Tibial nerve (tissue), 4 donors: ENCODE data around the gene ABCG1.

Source experiments
- EP300 ChIP-seq, 2 donors: sonication (generic); formaldehyde crosslinking; IDR thresholded peaks; one replicate each; pipeline ENCODE4 v1.6.1; 2017; ENCODE audit warnings: antibody characterized with exemption in 2 of 2, mild to moderate bottlenecking in 1 of 2
- TF ChIP-seq, protein P1 (sequence below), 5 experiments: fragments of 200-600 bp in 3 of 5; fragments of 450-650 bp in 2 of 5; sonication (generic) in 3 of 5; IDR thresholded peaks; one replicate each; pipeline ENCODE4 v1.5.1; 2016 to 2019; ENCODE audit warnings: antibody characterized with exemption in 5 of 5, mild to moderate bottlenecking in 3 of 5, moderate library complexity in 2 of 5

- no peak for TF ChIP-seq EP300 (IDR thresholded peaks at IDR 0.05)
- TF ChIP-seq, protein P1, sequence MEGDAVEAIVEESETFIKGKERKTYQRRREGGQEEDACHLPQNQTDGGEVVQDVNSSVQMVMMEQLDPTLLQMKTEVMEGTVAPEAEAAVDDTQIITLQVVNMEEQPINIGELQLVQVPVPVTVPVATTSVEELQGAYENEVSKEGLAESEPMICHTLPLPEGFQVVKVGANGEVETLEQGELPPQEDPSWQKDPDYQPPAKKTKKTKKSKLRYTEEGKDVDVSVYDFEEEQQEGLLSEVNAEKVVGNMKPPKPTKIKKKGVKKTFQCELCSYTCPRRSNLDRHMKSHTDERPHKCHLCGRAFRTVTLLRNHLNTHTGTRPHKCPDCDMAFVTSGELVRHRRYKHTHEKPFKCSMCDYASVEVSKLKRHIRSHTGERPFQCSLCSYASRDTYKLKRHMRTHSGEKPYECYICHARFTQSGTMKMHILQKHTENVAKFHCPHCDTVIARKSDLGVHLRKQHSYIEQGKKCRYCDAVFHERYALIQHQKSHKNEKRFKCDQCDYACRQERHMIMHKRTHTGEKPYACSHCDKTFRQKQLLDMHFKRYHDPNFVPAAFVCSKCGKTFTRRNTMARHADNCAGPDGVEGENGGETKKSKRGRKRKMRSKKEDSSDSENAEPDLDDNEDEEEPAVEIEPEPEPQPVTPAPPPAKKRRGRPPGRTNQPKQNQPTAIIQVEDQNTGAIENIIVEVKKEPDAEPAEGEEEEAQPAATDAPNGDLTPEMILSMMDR (IDR thresholded peaks at IDR 0.05) = no peak
These were observed 88.2 kb downstream of the ABCG1 start for GRCh38 chr21:42307106-42307505.
